Lung (tissue), 12 donors: ENCODE results near the gene H1-8. TPM values are rescaled to one million over a fixed set of nuclear protein-coding genes. Genes with fewer than 3 reads are reported as not detected.

ENCODE experiments used
- ATAC-seq: fragments of 200-7000 bp; cut with Tn5 transposase; one replicate; pipeline ENCODE4 v1.9.1; 2020; ENCODE audit warnings: moderate number of reproducible peaks; ENCODE audit not compliant: insufficient read depth, low FRiP score
- DNase-seq, 3 donors: peaks; one replicate each; pipeline ENCODE4 v3.0.0-alpha.2; 2013 to 2017
- H3K27ac ChIP-seq, 2 donors: one replicate each; pipeline ENCODE4 v1.5.1; 2013; ENCODE audit warnings: mild to moderate bottlenecking in 2 of 2, moderate library complexity in 2 of 2, control low read depth in 1 of 2, inconsistent platforms in 1 of 2, low read depth in 1 of 2, low read length in 1 of 2
- H3K27me3 ChIP-seq, 3 donors: one replicate each; pipeline ENCODE4 v1.5.1; 2013; ENCODE audit warnings: low read length in 2 of 3; ENCODE audit not compliant: control insufficient read depth in 3 of 3, insufficient read depth in 3 of 3
- H3K36me3 ChIP-seq, 4 donors: one replicate each; pipeline ENCODE4 v1.5.1; 2013; ENCODE audit warnings: low read length in 4 of 4, mild to moderate bottlenecking in 1 of 4, moderate library complexity in 1 of 4; ENCODE audit not compliant: control insufficient read depth in 4 of 4, insufficient read depth in 4 of 4
- H3K4me1 ChIP-seq, 5 donors: one replicate each; pipeline ENCODE4 v1.5.1; 2013; ENCODE audit warnings: low read length in 5 of 5, mild to moderate bottlenecking in 2 of 5, moderate library complexity in 1 of 5; ENCODE audit not compliant: control insufficient read depth in 5 of 5, insufficient read depth in 5 of 5
- H3K4me3 ChIP-seq: one replicate; pipeline ENCODE4 v1.5.1; 2013; ENCODE audit warnings: mild to moderate bottlenecking, control low read depth, moderate library complexity
- H3K9ac ChIP-seq, 2 donors: one replicate each; pipeline ENCODE4 v1.5.1; 2013; ENCODE audit warnings: low read length in 2 of 2, control low read depth in 1 of 2; ENCODE audit not compliant: insufficient read depth in 1 of 2
- H3K9me3 ChIP-seq, 4 donors: one replicate each; pipeline ENCODE4 v1.5.1; 2013; ENCODE audit warnings: low read length in 3 of 4, mild to moderate bottlenecking in 1 of 4, moderate library complexity in 1 of 4; ENCODE audit not compliant: control insufficient read depth in 4 of 4, insufficient read depth in 3 of 4
- WGBS, 2 donors: extraction: QIAGEN DNeasy Blood & Tissue Kit; methylation state at CpG; one replicate each; pipeline ENCODE4 v1.1.7; 2013; 5-methylcytosine and 5-hydroxymethylcytosine counted together
- polyA plus RNA-seq, 2 donors: library from polyadenylated mRNA; stranded (reverse); fragments of 200-250 nt; gene quantifications; one replicate each; pipeline ENCODE4 v1.2.1, GENCODE V29; 2013
- total RNA-seq, 2 donors: library from RNA; depleted of rRNA in 1 of 2; stranded (reverse); fragments of >200 nt in 1 of 2; gene quantifications; one replicate each; pipeline ENCODE4 v1.2.1, GENCODE V29; 2014 to 2021
- TF ChIP-seq, protein P1 (sequence below): IDR thresholded peaks from 2 replicates; pipeline ENCODE4 v1.5.1; 2012; ENCODE audit warnings: mild to moderate bottlenecking; ENCODE audit errors: control extremely low read depth, extremely low read depth
- donor health status: control.
- donor health status: control.
- donor health status: Bipolar disorder and iron deficiency.
- donor health status: healthy.
- donor health status: DM: yes; HTN: yes; CAD: no.

Gene H1-8
- total and polyA plus RNA-seq, 4 donors, result not detected

GRCh38 chr3:129529436-129530210 is 13.4 kb upstream of the H1-8 start:
- Histone ChIP-seq H3K27ac (no peak overlapping the region), H3K4me1 (peaks cover 0 to 17% (median 7%) of the 10 kb centered on the region in 5 donors), H3K9me3 (no peaks in the 10 kb centered on the region), H3K36me3 (no peaks in the 10 kb centered on the region), H3K9ac (no peak overlapping the region), H3K4me3 (no peak overlapping the region), H3K27me3 (no peaks in the 10 kb centered on the region)
- WGBS, 2 donors, result 77 to 80% methylated on average over 12 of the region's 12 CpGs
- TF ChIP-seq, protein P1, sequence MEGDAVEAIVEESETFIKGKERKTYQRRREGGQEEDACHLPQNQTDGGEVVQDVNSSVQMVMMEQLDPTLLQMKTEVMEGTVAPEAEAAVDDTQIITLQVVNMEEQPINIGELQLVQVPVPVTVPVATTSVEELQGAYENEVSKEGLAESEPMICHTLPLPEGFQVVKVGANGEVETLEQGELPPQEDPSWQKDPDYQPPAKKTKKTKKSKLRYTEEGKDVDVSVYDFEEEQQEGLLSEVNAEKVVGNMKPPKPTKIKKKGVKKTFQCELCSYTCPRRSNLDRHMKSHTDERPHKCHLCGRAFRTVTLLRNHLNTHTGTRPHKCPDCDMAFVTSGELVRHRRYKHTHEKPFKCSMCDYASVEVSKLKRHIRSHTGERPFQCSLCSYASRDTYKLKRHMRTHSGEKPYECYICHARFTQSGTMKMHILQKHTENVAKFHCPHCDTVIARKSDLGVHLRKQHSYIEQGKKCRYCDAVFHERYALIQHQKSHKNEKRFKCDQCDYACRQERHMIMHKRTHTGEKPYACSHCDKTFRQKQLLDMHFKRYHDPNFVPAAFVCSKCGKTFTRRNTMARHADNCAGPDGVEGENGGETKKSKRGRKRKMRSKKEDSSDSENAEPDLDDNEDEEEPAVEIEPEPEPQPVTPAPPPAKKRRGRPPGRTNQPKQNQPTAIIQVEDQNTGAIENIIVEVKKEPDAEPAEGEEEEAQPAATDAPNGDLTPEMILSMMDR, result no peak
- ATAC-seq, result no peak
- DNase-seq, result peak in 2 of 3 donors; percentile 19 to 40

DNA sequence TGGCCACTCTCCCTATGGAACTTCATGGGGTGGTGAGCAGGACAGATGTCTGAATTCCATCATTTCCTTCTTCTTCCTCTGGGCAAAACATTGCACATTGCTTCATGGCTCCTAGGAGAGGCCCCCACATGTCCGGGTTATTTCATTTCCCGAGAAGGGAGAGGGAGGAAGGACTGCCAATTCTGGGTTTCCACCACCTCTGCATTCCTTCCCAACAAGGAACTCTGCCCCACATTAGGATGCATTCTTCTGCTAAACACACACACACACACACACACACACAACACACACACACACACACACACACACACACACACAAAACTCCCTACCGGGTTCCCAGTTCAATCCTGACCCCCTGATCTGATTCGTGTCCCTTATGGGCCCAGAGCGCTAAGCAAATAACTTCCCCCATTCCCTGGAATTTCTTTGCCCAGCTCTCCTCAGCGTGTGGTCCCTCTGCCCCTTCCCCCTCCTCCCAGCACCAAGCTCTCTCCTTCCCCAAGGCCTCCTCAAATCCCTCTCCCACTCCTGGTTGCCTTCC is 12.7 kb upstream of the H1-8 start:
- Histone ChIP-seq H3K9me3 (no peaks in the 10 kb centered on the region), H3K4me3 (no peak overlapping the region), H3K27ac (no peak overlapping the region), H3K27me3 (no peaks in the 10 kb centered on the region), H3K9ac (no peak overlapping the region), H3K36me3 (no peaks in the 10 kb centered on the region), H3K4me1 (peaks cover 0 to 17% (median 7%) of the 10 kb centered on the region in 5 donors)
- WGBS, 2 donors, result 38 to 53% methylated on average over 6 of the region's 6 CpGs
- TF ChIP-seq, protein P1, result no peak
- DNase-seq (peak; percentile 55 to 70 (median 59)), ATAC-seq (no peak)

GRCh38 chr3:129530821-129531220 is 12.2 kb upstream of the H1-8 start:
- Histone ChIP-seq H3K4me3 (no peak overlapping the region), H3K4me1 (peaks cover 0 to 17% (median 7%) of the 10 kb centered on the region in 5 donors), H3K36me3 (no peaks in the 10 kb centered on the region), H3K9ac (no peak overlapping the region), H3K27me3 (no peaks in the 10 kb centered on the region), H3K27ac (no peak overlapping the region), H3K9me3 (no peaks in the 10 kb centered on the region)
- DNase-seq (no peak), ATAC-seq (no peak)
- TF ChIP-seq, protein P1, result no peak
- 98% methylated on average over 13 of the region's 13 CpGs for WGBS, 2 donors
